ENCODE results near the gene SERPINB12. TPM values are rescaled to one million over a fixed set of nuclear protein-coding genes. Genes with fewer than 3 reads are reported as not detected.

SERPINB12 gene
- total RNA-seq, 1 experiment from 2014 or later: not detected

DNA sequence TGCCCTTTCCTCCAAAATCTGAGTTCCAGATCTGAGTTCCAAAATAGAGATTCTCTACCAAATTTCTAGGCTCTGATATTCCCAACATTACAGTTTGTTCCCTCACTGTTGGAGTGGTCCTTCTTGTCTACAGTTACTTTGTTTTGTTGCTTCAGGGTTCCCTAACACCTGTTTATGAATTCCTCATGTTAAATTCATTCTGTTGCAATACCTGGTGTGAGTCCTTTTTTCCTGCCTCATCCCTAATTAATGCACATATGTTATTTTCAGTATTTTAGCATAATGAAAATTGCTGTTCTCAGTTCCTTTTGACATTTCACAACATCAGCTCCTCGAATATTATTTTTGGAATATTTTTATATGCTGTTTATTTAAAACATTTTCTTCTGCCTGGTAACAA, 61.2 kb downstream of the SERPINB12 start:
- BruUV-seq (replicated peaks): no TSS peak
- Histone ChIP-seq H3K4me3 (ENCODE audit: low read depth in 2 of 2, low read length in 2 of 2) (no peak overlapping the region), H3K36me3 (ENCODE audit: control insufficient read depth, insufficient read depth, low read length) (no peaks in the 10 kb centered on the region), H3K27me3 (ENCODE audit: control insufficient read depth, insufficient read depth, low read length) (no peaks in the 10 kb centered on the region), H3K4me1 (ENCODE audit: control insufficient read depth, insufficient read depth, low read length) (no peaks in the 10 kb centered on the region), H3K9me3 (ENCODE audit: control insufficient read depth, insufficient read depth, low read depth, low read length) (no peaks in the 10 kb centered on the region), H3K27ac (ENCODE audit: low read length) (no peak overlapping the region)
- intact Hi-C loops (cut with micrococcal nuclease; ENCODE audit: unreplicated experiment) (no loop called here), in situ Hi-C loops (cut with HindIII; ENCODE audit: low pct_unique_long_range_greater_than_20kb, low sequenced_read_pairs) (no loop called here)
- ATAC-seq: no peak
- ChIA-PET POLR2A (no interaction called here), CTCF (no interaction called here)
- TF ChIP-seq, protein P1, sequence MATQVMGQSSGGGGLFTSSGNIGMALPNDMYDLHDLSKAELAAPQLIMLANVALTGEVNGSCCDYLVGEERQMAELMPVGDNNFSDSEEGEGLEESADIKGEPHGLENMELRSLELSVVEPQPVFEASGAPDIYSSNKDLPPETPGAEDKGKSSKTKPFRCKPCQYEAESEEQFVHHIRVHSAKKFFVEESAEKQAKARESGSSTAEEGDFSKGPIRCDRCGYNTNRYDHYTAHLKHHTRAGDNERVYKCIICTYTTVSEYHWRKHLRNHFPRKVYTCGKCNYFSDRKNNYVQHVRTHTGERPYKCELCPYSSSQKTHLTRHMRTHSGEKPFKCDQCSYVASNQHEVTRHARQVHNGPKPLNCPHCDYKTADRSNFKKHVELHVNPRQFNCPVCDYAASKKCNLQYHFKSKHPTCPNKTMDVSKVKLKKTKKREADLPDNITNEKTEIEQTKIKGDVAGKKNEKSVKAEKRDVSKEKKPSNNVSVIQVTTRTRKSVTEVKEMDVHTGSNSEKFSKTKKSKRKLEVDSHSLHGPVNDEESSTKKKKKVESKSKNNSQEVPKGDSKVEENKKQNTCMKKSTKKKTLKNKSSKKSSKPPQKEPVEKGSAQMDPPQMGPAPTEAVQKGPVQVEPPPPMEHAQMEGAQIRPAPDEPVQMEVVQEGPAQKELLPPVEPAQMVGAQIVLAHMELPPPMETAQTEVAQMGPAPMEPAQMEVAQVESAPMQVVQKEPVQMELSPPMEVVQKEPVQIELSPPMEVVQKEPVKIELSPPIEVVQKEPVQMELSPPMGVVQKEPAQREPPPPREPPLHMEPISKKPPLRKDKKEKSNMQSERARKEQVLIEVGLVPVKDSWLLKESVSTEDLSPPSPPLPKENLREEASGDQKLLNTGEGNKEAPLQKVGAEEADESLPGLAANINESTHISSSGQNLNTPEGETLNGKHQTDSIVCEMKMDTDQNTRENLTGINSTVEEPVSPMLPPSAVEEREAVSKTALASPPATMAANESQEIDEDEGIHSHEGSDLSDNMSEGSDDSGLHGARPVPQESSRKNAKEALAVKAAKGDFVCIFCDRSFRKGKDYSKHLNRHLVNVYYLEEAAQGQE (IDR thresholded peaks at IDR 0.05; ENCODE audit: insufficient read depth in 1 of 2, low read depth in 2 of 2, low read length in 1 of 2): no peak
- TF ChIP-seq TCF7L2 (IDR thresholded peaks at IDR 0.05; ENCODE audit: low read depth, low read length): no peak
- TF ChIP-seq, protein P2, sequence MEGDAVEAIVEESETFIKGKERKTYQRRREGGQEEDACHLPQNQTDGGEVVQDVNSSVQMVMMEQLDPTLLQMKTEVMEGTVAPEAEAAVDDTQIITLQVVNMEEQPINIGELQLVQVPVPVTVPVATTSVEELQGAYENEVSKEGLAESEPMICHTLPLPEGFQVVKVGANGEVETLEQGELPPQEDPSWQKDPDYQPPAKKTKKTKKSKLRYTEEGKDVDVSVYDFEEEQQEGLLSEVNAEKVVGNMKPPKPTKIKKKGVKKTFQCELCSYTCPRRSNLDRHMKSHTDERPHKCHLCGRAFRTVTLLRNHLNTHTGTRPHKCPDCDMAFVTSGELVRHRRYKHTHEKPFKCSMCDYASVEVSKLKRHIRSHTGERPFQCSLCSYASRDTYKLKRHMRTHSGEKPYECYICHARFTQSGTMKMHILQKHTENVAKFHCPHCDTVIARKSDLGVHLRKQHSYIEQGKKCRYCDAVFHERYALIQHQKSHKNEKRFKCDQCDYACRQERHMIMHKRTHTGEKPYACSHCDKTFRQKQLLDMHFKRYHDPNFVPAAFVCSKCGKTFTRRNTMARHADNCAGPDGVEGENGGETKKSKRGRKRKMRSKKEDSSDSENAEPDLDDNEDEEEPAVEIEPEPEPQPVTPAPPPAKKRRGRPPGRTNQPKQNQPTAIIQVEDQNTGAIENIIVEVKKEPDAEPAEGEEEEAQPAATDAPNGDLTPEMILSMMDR (IDR thresholded peaks at IDR 0.05): no peak
- no peak for TF ChIP-seq SIN3A (IDR thresholded peaks at IDR 0.05; ENCODE audit: borderline replicate concordance, insufficient read depth, low read depth, low read length)
- TF ChIP-seq POLR2AphosphoS5 (IDR thresholded peaks at IDR 0.05; ENCODE audit: low read depth, low read length): no peak
- DNase-seq (ENCODE audit: low read depth, low spot score): no peak

DNA sequence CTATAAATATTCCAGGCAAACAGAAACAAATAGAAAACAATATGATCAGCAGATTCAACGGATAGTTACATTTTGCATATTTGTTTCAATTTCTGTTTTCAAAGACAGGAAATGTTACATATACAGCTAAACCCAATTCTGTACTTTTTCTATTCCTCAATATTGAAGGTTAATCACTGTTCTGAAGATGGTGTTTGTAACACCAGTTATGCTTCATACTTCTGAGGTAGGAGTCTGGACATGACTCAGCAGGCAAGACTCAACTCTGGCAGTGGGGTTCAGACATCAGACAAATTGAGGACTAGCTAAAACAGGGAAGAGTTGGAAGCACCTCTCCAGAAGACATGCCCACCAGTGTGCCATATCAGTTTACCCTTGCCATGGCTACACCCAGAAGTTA, 61.6 kb downstream of the SERPINB12 start:
- Histone ChIP-seq H3K36me3 (ENCODE audit: control insufficient read depth, insufficient read depth, low read length) (no peaks in the 10 kb centered on the region), H3K27me3 (ENCODE audit: control insufficient read depth, insufficient read depth, low read length) (no peaks in the 10 kb centered on the region), H3K27ac (ENCODE audit: low read length) (no peak overlapping the region), H3K4me3 (ENCODE audit: low read depth in 2 of 2, low read length in 2 of 2) (no peak overlapping the region), H3K9me3 (ENCODE audit: control insufficient read depth, insufficient read depth, low read depth, low read length) (no peaks in the 10 kb centered on the region), H3K4me1 (ENCODE audit: control insufficient read depth, insufficient read depth, low read length) (no peaks in the 10 kb centered on the region)
- in situ Hi-C loops (cut with HindIII; ENCODE audit: low pct_unique_long_range_greater_than_20kb, low sequenced_read_pairs) (no loop called here), intact Hi-C loops (cut with micrococcal nuclease; ENCODE audit: unreplicated experiment) (no loop called here)
- ChIA-PET POLR2A (no interaction called here), CTCF (no interaction called here)
- TF ChIP-seq TCF7L2 (IDR thresholded peaks at IDR 0.05; ENCODE audit: low read depth, low read length) (no peak), POLR2AphosphoS5 (IDR thresholded peaks at IDR 0.05; ENCODE audit: low read depth, low read length) (no peak), SIN3A (IDR thresholded peaks at IDR 0.05; ENCODE audit: borderline replicate concordance, insufficient read depth, low read depth, low read length) (no peak)
- TF ChIP-seq, protein P1 (IDR thresholded peaks at IDR 0.05; ENCODE audit: insufficient read depth in 1 of 2, low read depth in 2 of 2, low read length in 1 of 2): no peak
- TF ChIP-seq, protein P2 (IDR thresholded peaks at IDR 0.05): no peak
- ATAC-seq: no peak
- DNase-seq (ENCODE audit: low read depth, low spot score): no peak
- no TSS peak for BruUV-seq (replicated peaks)
